Thyroid gland (tissue), 4 donors: ENCODE data around the gene SIGLEC15. TPM values are rescaled to one million over a fixed set of nuclear protein-coding genes. Genes with fewer than 3 reads are reported as not detected.

Experiments
- DNase-seq, 2 donors: peaks; one replicate each; pipeline ENCODE4 v3.0.0-alpha.2; 2019
- H3K27ac ChIP-seq, 3 donors: fragments of 200-600 bp; sonication (generic); 1 replicate in 2 of 3; 2 replicates in 1 of 3; pipeline ENCODE4 v1.5.1; 2016 to 2019; ENCODE audit warnings: mild to moderate bottlenecking in 1 of 3, moderate library complexity in 1 of 3
- H3K27me3 ChIP-seq: fragments of 200-600 bp; sonication (generic); one replicate; pipeline ENCODE4 v1.5.1; 2019
- H3K36me3 ChIP-seq, 2 donors: fragments of 200-600 bp; sonication (generic); one replicate each; pipeline ENCODE4 v1.5.1; 2016 to 2019
- H3K4me1 ChIP-seq, 2 donors: fragments of 200-600 bp; sonication (generic); one replicate each; pipeline ENCODE4 v1.5.1; 2017 to 2019
- H3K4me3 ChIP-seq, 3 donors: fragments of 200-600 bp; sonication (generic); replicated peaks in 1 of 3; 1 replicate in 2 of 3; 2 replicates in 1 of 3; pipeline ENCODE4 v1.5.1; 2016; ENCODE audit warnings: mild to moderate bottlenecking in 1 of 3
- H3K9me3 ChIP-seq: fragments of 200-600 bp; sonication (generic); one replicate; pipeline ENCODE4 v1.5.1; 2017
- CTCF ChIP-seq, 6 experiments: fragments of 200-600 bp in 3 of 6; fragments of 450-650 bp in 3 of 6; sonication (generic) in 3 of 6; IDR thresholded peaks; one replicate each; pipeline ENCODE4 v1.5.1; 2016 to 2019; ENCODE audit warnings: antibody characterized with exemption in 6 of 6, mild to moderate bottlenecking in 2 of 6, inconsistent platforms in 1 of 6, moderate library complexity in 1 of 6
- POLR2A ChIP-seq, 2 donors: fragments of 450-650 bp; IDR thresholded peaks; one replicate each; pipeline ENCODE4 v1.6.1; 2017; ENCODE audit warnings: antibody characterized with exemption in 2 of 2, mild to moderate bottlenecking in 2 of 2, moderate library complexity in 1 of 2
- WGBS, 2 donors: methylation state at CpG; one replicate each; pipeline ENCODE4 v1.1.5; 2017; 5-methylcytosine and 5-hydroxymethylcytosine counted together
- intact Hi-C: fragments of 100-400 bp; cut with DNase I; formaldehyde crosslinking; loops from one replicate; pipeline ENCODE4 v1.15.1; 2023
- total RNA-seq, 4 donors: library from RNA; depleted of rRNA; stranded (reverse); fragments of >200 nt; gene quantifications; one replicate each; pipeline ENCODE4 v1.2.3, GENCODE V29; 2016

Gene SIGLEC15
- total RNA-seq, 4 donors from 2014 or later = 0.33 to 4.0 (median 0.54) TPM; not detected in 1

GRCh38 chr18:45854036-45854586 is 28.6 kb downstream of the SIGLEC15 start:
- 83 to 100% methylated on average over 2 of the region's 2 CpGs for WGBS, 2 donors
- DNase-seq = no peak
- TF ChIP-seq CTCF (IDR thresholded peaks at IDR 0.05) (no peak), POLR2A (IDR thresholded peaks at IDR 0.05) (no peak)
- no peak overlapping the region for H3K4me3 ChIP-seq
- no peak overlapping the region for H3K27ac ChIP-seq
- H3K9me3 ChIP-seq = no peaks in the 10 kb centered on the region
- no peaks in the 10 kb centered on the region for H3K4me1 ChIP-seq
- H3K27me3 ChIP-seq = no peaks in the 10 kb centered on the region
- H3K36me3 ChIP-seq = peaks cover 60% of the 10 kb centered on the region in 2 donors
- intact Hi-C loops = no loop called here

DNA sequence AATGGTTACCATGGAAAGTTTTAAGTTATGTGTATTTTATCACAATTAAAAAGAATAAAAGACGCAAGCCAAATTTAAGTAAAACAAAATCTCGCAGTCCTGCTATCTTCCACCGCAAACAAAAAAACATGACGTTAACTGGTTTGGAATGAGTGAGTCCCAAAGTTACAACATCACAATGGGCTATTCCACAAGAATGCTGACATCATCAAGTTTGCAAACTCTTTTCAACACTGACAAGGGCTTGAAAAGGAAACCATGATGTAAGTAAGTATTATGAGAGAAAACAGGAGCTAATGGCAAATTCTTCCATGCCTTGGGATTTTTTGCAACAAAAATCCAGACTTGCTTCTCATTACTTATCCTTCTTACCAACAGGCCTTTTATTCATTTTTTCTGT is 31.1 kb downstream of the SIGLEC15 start:
- intact Hi-C loops = no loop called here
- no peaks in the 10 kb centered on the region for H3K27me3 ChIP-seq
- H3K4me1 ChIP-seq = no peaks in the 10 kb centered on the region
- no peaks in the 10 kb centered on the region for H3K9me3 ChIP-seq
- 92 to 98% methylated on average over 4 of the region's 4 CpGs for WGBS, 2 donors
- TF ChIP-seq CTCF (IDR thresholded peaks at IDR 0.05) (no peak), POLR2A (IDR thresholded peaks at IDR 0.05) (no peak)
- peaks cover 59 to 65% of the 10 kb centered on the region in 2 donors for H3K36me3 ChIP-seq
- H3K4me3 ChIP-seq = no peak overlapping the region
- no peak overlapping the region for H3K27ac ChIP-seq
- DNase-seq = no peak

- no peak for DNase-seq
- WGBS, 2 donors = 96 to 99% methylated on average over 3 of the region's 3 CpGs
- Histone ChIP-seq H3K4me1 (no peaks in the 10 kb centered on the region), H3K4me3 (no peak overlapping the region), H3K27me3 (no peaks in the 10 kb centered on the region), H3K36me3 (peaks cover 53 to 64% of the 10 kb centered on the region in 2 donors), H3K27ac (no peak overlapping the region), H3K9me3 (no peaks in the 10 kb centered on the region)
- no peak for TF ChIP-seq POLR2A (IDR thresholded peaks at IDR 0.05)
- intact Hi-C loops = no loop called here
Observed at GRCh38 chr18:45859334-45859733, 33.9 kb downstream of the SIGLEC15 start.

- WGBS, 2 donors = 89 to 98% methylated on average over 4 of the region's 4 CpGs
- no peak for TF ChIP-seq POLR2A (IDR thresholded peaks at IDR 0.05)
- TF ChIP-seq CTCF (IDR thresholded peaks at IDR 0.05) = no peak
- Histone ChIP-seq H3K36me3 (peaks cover 59 to 67% of the 10 kb centered on the region in 2 donors), H3K4me1 (no peaks in the 10 kb centered on the region), H3K27ac (no peak overlapping the region), H3K9me3 (no peaks in the 10 kb centered on the region), H3K27me3 (no peaks in the 10 kb centered on the region), H3K4me3 (no peak overlapping the region)
- intact Hi-C loops = no loop called here
- DNase-seq = no peak
Observed at GRCh38 chr18:45860492-45860891, 35.0 kb downstream of the SIGLEC15 start.

DNA sequence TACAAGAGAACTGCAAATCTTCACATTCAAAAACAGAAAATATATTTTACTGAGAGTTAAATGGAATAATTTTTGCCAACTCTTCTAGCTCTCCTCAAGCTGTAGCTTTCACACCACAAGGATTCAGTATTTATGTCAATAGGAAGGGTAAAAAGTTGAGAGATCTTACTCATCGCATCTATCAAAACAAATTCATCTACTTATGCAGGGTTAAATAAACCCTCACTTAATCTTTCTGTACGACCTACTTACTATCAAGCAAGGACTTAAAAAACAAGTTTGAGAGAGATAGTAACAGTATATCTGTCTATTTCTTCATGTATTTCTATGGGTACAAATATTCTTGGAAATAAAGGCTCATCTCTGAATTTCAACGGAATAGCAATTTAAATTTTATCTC is 35.5 kb downstream of the SIGLEC15 start:
- Histone ChIP-seq H3K4me3 (no peak overlapping the region), H3K9me3 (no peaks in the 10 kb centered on the region), H3K27me3 (no peaks in the 10 kb centered on the region), H3K27ac (no peak overlapping the region), H3K4me1 (no peaks in the 10 kb centered on the region), H3K36me3 (peaks cover 59 to 66% of the 10 kb centered on the region in 2 donors)
- TF ChIP-seq CTCF (IDR thresholded peaks at IDR 0.05) = no peak
- no peak for TF ChIP-seq POLR2A (IDR thresholded peaks at IDR 0.05)
- intact Hi-C loops = no loop called here
- DNase-seq = no peak
- WGBS, 2 donors = 83 to 84% methylated on average over 3 of the region's 3 CpGs
